Left lung (tissue), 10 donors: Measurements from ENCODE around the gene EXOC4. TPM values are rescaled to one million over a fixed set of nuclear protein-coding genes. Genes with fewer than 3 reads are reported as not detected.
A peak's percentile ranks its signal among the peaks of the same experiment; 100 is the strongest.

Experiments used
- ATAC-seq: fragments of 200-7000 bp; cut with Tn5 transposase; one replicate; pipeline ENCODE4 v1.9.1; 2020; ENCODE audit warnings: moderate library complexity
- DNase-seq, 4 donors: peaks; one replicate each; pipeline ENCODE4 v3.0.0-alpha.2; 2013 to 2020
- H3K27ac ChIP-seq, 2 donors: fragments of 200-600 bp; sonication (generic) in 1 of 2; one replicate each; pipeline versions ENCODE4 v1.5.0 to v1.8.0; 2020 to 2021
- H3K27me3 ChIP-seq, 2 donors: fragments of 200-600 bp; sonication (generic) in 1 of 2; one replicate each; pipeline versions ENCODE4 v1.5.0 to v1.8.0; 2020 to 2021
- H3K36me3 ChIP-seq, 2 donors: fragments of 200-600 bp; sonication (generic) in 1 of 2; one replicate each; pipeline versions ENCODE4 v1.5.0 to v1.8.0; 2020 to 2021
- H3K4me1 ChIP-seq, 2 donors: fragments of 200-600 bp; one replicate each; pipeline ENCODE4 v1.8.0; 2021
- H3K4me3 ChIP-seq, 2 donors: fragments of 200-600 bp; sonication (generic) in 1 of 2; one replicate each; pipeline versions ENCODE4 v1.5.0 to v1.8.0; 2020 to 2021; ENCODE audit warnings: mild to moderate bottlenecking in 1 of 2
- H3K9me3 ChIP-seq, 2 donors: fragments of 200-600 bp; sonication (generic) in 1 of 2; one replicate each; pipeline versions ENCODE4 v1.5.0 to v1.8.0; 2020 to 2021
- intact Hi-C, 2 donors: fragments of 100-400 bp; cut with DNase I; formaldehyde crosslinking; loops; one replicate each; pipeline versions ENCODE4 v1.11.2 to v1.14.2; 2022
- polyA plus RNA-seq, 6 donors: library from polyadenylated mRNA; unstranded; fragments of 120-200 nt; gene quantifications; one replicate each; pipeline ENCODE4 v1.2.1, GENCODE V29; 2013; ENCODE audit not compliant: insufficient read length in 6 of 6
- total RNA-seq, 2 donors: library from RNA; stranded (reverse); fragmentation: NEBNext Ultra II Directional; extraction: Animal tissue kit (Norgen Biotek cat#: 25700); gene quantifications; one replicate each; pipeline ENCODE4 v1.2.1, GENCODE V29; 2021
- TF ChIP-seq, protein P1 (sequence below), 2 donors: fragments of 200-600 bp; sonication (generic) in 1 of 2; IDR thresholded peaks; one replicate each; pipeline versions ENCODE4 v1.5.0 to v1.8.0; 2021; ENCODE audit warnings: antibody characterized with exemption in 2 of 2
- donor health status: DM: no; HTN: yes; CAD: no.
- donor health status: DM: no; HTN: no; CAD: no.

The EXOC4 gene
- total and polyA plus RNA-seq, 8 donors = 52.5 to 79.4 (median 65.9) TPM

- Histone ChIP-seq H3K4me3 (no peak overlapping the region), H3K27ac (peak overlapping the region in 1 of 2 donors; percentile 6), H3K9me3 (no peaks in the 10 kb centered on the region), H3K36me3 (no peaks in the 10 kb centered on the region), H3K27me3 (no peaks in the 10 kb centered on the region), H3K4me1 (peaks cover 6 to 34% of the 10 kb centered on the region in 2 donors)
- intact Hi-C loops = no loop called here
- DNase-seq (no peak), ATAC-seq (no peak)
- TF ChIP-seq, protein P1, sequence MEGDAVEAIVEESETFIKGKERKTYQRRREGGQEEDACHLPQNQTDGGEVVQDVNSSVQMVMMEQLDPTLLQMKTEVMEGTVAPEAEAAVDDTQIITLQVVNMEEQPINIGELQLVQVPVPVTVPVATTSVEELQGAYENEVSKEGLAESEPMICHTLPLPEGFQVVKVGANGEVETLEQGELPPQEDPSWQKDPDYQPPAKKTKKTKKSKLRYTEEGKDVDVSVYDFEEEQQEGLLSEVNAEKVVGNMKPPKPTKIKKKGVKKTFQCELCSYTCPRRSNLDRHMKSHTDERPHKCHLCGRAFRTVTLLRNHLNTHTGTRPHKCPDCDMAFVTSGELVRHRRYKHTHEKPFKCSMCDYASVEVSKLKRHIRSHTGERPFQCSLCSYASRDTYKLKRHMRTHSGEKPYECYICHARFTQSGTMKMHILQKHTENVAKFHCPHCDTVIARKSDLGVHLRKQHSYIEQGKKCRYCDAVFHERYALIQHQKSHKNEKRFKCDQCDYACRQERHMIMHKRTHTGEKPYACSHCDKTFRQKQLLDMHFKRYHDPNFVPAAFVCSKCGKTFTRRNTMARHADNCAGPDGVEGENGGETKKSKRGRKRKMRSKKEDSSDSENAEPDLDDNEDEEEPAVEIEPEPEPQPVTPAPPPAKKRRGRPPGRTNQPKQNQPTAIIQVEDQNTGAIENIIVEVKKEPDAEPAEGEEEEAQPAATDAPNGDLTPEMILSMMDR (IDR thresholded peaks at IDR 0.05) = no peak
These were observed 2.6 kb downstream of the EXOC4 start for GRCh38 chr7:133255486-133255885.

GRCh38 chr7:133258174-133258573 is 5.3 kb downstream of the EXOC4 start:
- H3K4me3 ChIP-seq = no peak overlapping the region
- ATAC-seq (no peak), DNase-seq (no peak)
- no peaks in the 10 kb centered on the region for H3K9me3 ChIP-seq
- no peaks in the 10 kb centered on the region for H3K27me3 ChIP-seq
- intact Hi-C loops = no loop called here
- no peak overlapping the region for H3K27ac ChIP-seq
- TF ChIP-seq, protein P1 (IDR thresholded peaks at IDR 0.05) = no peak
- H3K4me1 ChIP-seq = peaks cover 6 to 34% of the 10 kb centered on the region in 2 donors
- H3K36me3 ChIP-seq = no peaks in the 10 kb centered on the region

DNA sequence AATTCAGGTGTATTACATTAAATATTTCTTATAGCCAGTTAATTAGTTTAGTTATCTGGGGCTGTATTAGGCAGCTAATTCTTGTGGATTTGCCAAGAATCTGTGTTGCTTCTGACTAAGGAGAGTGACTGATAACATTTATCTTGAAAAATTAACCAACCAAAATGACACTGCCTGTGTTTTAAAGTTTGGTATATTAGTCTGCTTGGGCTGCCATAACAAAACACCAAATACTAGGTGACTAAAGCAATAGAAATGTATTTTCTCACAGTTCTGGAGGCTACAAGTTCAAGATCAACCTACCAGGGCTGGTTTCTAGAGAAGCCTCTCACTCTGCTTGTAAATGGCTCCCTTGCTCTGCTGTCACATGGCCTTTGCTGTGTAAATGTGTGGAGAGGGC is 12.9 kb downstream of the EXOC4 start:
- TF ChIP-seq, protein P1 (IDR thresholded peaks at IDR 0.05) = no peak
- Histone ChIP-seq H3K36me3 (no peaks in the 10 kb centered on the region), H3K27ac (no peak overlapping the region), H3K27me3 (no peaks in the 10 kb centered on the region), H3K4me1 (peaks cover 0 to 4% of the 10 kb centered on the region in 2 donors), H3K9me3 (no peaks in the 10 kb centered on the region), H3K4me3 (no peak overlapping the region)
- intact Hi-C loops = no loop called here
- DNase-seq (no peak), ATAC-seq (no peak)

GRCh38 chr7:133268355-133268754 is 15.5 kb downstream of the EXOC4 start:
- no peak for DNase-seq
- no peak for ATAC-seq

GRCh38 chr7:133272336-133272735 is 19.5 kb downstream of the EXOC4 start:
- intact Hi-C loops = no loop called here
- DNase-seq (peak in 1 of 4 donors; percentile 19), ATAC-seq (no peak)
- Histone ChIP-seq H3K36me3 (peaks cover 0 to 15% of the 10 kb centered on the region in 2 donors), H3K4me1 (peaks cover 0 to 4% of the 10 kb centered on the region in 2 donors), H3K4me3 (no peak overlapping the region), H3K27me3 (no peaks in the 10 kb centered on the region), H3K9me3 (no peaks in the 10 kb centered on the region), H3K27ac (no peak overlapping the region)
- TF ChIP-seq, protein P1 (IDR thresholded peaks at IDR 0.05) = no peak

More at GRCh38 chr7:133268355-133268754, 15.5 kb downstream of the EXOC4 start:
- Histone ChIP-seq H3K9me3 (no peaks in the 10 kb centered on the region), H3K4me1 (peaks cover 0 to 4% of the 10 kb centered on the region in 2 donors), H3K36me3 (no peaks in the 10 kb centered on the region), H3K27me3 (no peaks in the 10 kb centered on the region), H3K4me3 (no peak overlapping the region), H3K27ac (no peak overlapping the region)
- intact Hi-C loops = no loop called here
- TF ChIP-seq, protein P1 (IDR thresholded peaks at IDR 0.05) = no peak
